GM21447 (cell line): ENCODE data around the gene PON3.

Experiments
- ATAC-seq: cut with Tn5 transposase; IDR thresholded peaks from one replicate; pipeline ENCODE4 v1.9.1; 2021; ENCODE audit not compliant: unreplicated experiment

Gene PON3

GRCh38 chr7:95396136-95397032 is at the start of gene PON3:
Gene PON3, minus strand, starts transcription at chr7:95396375. Its CDS starts 25 bp downstream, at chr7:95396350.
- no peak for ATAC-seq

- no peak for ATAC-seq
Measured at GRCh38 chr7:95444796-95445195, 48.6 kb upstream of the PON3 start.

- ATAC-seq: no peak
Measured at GRCh38 chr7:95441042-95441823, 45.1 kb upstream of the PON3 start.

- ATAC-seq: no peak
Measured at GRCh38 chr7:95440394-95441038, 44.3 kb upstream of the PON3 start.

- no peak for ATAC-seq
Measured at GRCh38 chr7:95436407-95436806, 40.2 kb upstream of the PON3 start.

- no peak for ATAC-seq
Measured at GRCh38 chr7:95435422-95435780, 39.2 kb upstream of the PON3 start.

- ATAC-seq: peak; percentile 94
Measured at GRCh38 chr7:95434557-95435421, 38.6 kb upstream of the PON3 start, which contains the start of gene PON2. Gene PON2, minus strand, starts transcription at chr7:95435028. Its CDS starts 77 bp downstream, at chr7:95434951.

- no peak for ATAC-seq
Measured at GRCh38 chr7:95433952-95434556, 37.9 kb upstream of the PON3 start.

- ATAC-seq: no peak
Measured at GRCh38 chr7:95433129-95433528, 37.0 kb upstream of the PON3 start.

- ATAC-seq: no peak
Measured at GRCh38 chr7:95432606-95433005, 36.4 kb upstream of the PON3 start.

GRCh38 chr7:95430864-95431263 is 34.7 kb upstream of the PON3 start:
- no peak for ATAC-seq

- ATAC-seq: no peak
Measured at GRCh38 chr7:95429241-95429990, 33.2 kb upstream of the PON3 start.

- no peak for ATAC-seq
Measured at GRCh38 chr7:95427914-95428516, 31.8 kb upstream of the PON3 start.

GRCh38 chr7:95427166-95427565 is 31.0 kb upstream of the PON3 start:
- no peak for ATAC-seq

- no peak for ATAC-seq
Measured at GRCh38 chr7:95425694-95426093, 29.5 kb upstream of the PON3 start.

GRCh38 chr7:95424716-95425115 is 28.5 kb upstream of the PON3 start:
- ATAC-seq: no peak

- ATAC-seq: no peak
Measured at GRCh38 chr7:95421847-95422444, 25.8 kb upstream of the PON3 start.

GRCh38 chr7:95421000-95421846 is 25.0 kb upstream of the PON3 start:
- no peak for ATAC-seq
